HG02885 (cell line): Measurements from ENCODE around the gene BCL10.
"Not testable (repeated sequence)": the region's sequence is repeated elsewhere in the genome, so short reads cannot be mapped to it uniquely, and the experiment has no call there.

ENCODE experiments used
- ATAC-seq: cut with Tn5 transposase; IDR thresholded peaks from one replicate; pipeline ENCODE4 v1.9.1; 2021; ENCODE audit warnings: mild to moderate bottlenecking; ENCODE audit not compliant: unreplicated experiment, poor library complexity

BCL10 gene

GRCh38 chr1:85268801-85269585 is 7.4 kb downstream of the BCL10 start:
- no peak for ATAC-seq

- no peak for ATAC-seq
These were observed 9.1 kb downstream of the BCL10 start for GRCh38 chr1:85267313-85267712.

- ATAC-seq, result no peak
These were observed 12.3 kb downstream of the BCL10 start for GRCh38 chr1:85264150-85264549.

- ATAC-seq, result no peak
These were observed 13.4 kb downstream of the BCL10 start for GRCh38 chr1:85262985-85263384.

- no peak for ATAC-seq
These were observed 16.5 kb downstream of the BCL10 start for GRCh38 chr1:85259912-85260274.

GRCh38 chr1:85259118-85259911 is 17.1 kb downstream of the BCL10 start, which contains the start of gene C1orf52:
Gene C1orf52 (minus strand): TSS chr1:85259662. CDS start chr1:85259633, 29 bp downstream.
- peak; percentile 97 for ATAC-seq

GRCh38 chr1:85258536-85259117 is 17.8 kb downstream of the BCL10 start:
- ATAC-seq, result no peak

GRCh38 chr1:85249042-85249441 is 27.4 kb downstream of the BCL10 start:
- not testable (repeated sequence) for ATAC-seq

GRCh38 chr1:85245891-85246290 is 30.5 kb downstream of the BCL10 start:
- ATAC-seq, result no peak

- ATAC-seq, result no peak
These were observed 31.0 kb downstream of the BCL10 start for GRCh38 chr1:85245456-85245855.

GRCh38 chr1:85244271-85245061 is 32.0 kb downstream of the BCL10 start:
- ATAC-seq, result no peak

GRCh38 chr1:85243372-85243771 is 33.1 kb downstream of the BCL10 start:
- no peak for ATAC-seq

GRCh38 chr1:85240643-85241042 is 35.8 kb downstream of the BCL10 start:
- no peak for ATAC-seq

- peak; percentile 53 for ATAC-seq
These were observed 36.2 kb downstream of the BCL10 start for GRCh38 chr1:85240174-85240601.

GRCh38 chr1:85237613-85238012 is 38.8 kb downstream of the BCL10 start:
- no peak for ATAC-seq

- ATAC-seq, result no peak
These were observed 46.0 kb downstream of the BCL10 start for GRCh38 chr1:85230305-85230977.

GRCh38 chr1:85229574-85230097 is 46.8 kb downstream of the BCL10 start:
- no peak for ATAC-seq

- ATAC-seq, result no peak
These were observed 47.5 kb downstream of the BCL10 start for GRCh38 chr1:85228972-85229371.

- no peak for ATAC-seq
These were observed 50.6 kb downstream of the BCL10 start for GRCh38 chr1:85225624-85226380.
